LNCAP (cell line): ENCODE data around the gene TIMM10.

Experiments used
- CTCF ChIP-seq: fragments of 450-650 bp; IDR thresholded peaks from 2 replicates; pipeline ENCODE4 v1.5.1; 2017; ENCODE audit warnings: mild to moderate bottlenecking

The TIMM10 gene

DNA sequence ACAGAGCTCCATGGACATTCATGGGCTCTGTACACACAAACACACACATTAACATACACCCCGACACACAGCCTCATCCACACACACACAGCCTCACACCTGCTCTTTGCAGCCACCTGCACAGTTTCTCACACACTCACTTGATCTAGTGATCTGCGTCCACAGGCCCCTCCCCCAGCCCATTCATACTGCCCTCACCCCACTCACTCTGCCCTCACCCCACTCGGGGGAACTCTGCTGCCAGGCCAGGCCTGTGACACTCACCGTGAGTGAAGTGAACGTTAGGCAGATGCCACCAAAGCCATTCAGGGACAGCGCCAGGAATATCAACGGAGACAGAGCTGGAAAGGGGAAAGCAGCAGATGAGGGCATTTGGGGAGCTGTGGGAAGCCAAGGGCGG is 30.0 kb downstream of the TIMM10 start:
- no peak for TF ChIP-seq CTCF

DNA sequence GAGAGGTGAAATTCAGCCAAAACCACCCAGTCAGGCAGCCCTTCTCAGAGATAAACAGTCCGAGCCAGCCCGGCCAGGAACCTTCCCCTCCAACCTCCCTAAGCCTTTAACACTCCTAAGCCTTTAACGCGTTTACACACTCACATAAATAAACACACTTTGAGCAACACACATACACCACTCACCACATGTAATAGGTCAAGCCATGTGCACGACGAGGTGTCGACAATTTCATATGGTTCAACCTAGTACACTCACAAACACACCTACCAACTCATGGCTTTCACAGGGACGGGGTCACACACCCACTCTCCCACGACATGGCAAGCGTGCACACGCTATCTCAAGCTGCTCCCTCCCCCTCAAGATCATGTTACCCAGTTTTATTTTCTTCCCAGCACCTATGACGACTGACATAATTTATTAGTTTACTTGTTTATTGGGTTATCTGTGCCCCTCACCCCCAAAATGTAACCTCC is 30.5 kb downstream of the TIMM10 start:
- TF ChIP-seq CTCF = no peak

DNA sequence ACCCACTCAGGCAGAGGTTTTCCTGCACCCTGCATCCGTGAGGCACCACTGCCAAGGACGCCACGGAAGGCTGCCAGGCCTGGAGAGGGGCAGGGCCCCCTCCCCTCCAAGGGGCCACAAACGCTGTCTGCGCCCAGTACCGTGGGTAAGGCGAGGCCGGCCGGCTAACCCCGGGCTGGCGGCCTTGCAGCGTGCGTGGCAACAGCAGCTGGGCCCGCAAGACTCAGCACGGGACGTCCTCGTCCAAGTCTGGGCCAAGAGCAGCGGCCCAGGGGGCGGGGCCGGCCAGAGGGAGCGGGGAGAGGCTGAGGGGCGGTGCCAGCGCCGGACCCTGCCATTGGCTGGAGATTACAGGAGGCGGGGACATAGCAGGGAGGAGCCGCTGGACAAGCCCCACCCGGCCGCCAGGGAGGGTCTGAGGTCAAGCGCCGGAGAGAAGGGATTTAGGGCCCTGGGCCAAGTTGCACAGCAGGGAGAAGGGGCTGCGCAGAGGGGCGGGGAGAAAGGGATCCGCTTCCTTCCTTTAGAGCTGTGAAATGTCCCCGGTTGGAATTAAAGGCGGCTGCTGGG is 31.1 kb downstream of the TIMM10 start:
- no peak for TF ChIP-seq CTCF

DNA sequence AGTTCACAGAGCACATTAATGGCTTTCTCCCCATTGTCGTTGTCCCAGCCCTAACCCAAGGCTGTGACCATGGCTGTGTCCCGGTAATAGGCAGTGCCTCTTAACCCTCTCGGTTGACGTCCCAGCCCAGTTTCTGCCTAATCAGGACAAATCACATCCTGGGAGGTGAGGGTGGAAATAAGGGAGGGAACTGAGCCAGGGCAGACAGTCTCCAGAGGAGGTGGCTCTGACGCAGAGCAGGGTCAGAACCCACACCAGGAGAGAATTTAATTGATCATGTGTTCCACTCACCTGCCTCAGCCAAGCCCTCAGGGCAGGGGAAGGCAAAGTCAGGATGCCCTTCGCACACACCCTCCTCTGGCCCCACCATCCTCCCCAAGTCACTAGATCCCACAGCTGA is 32.0 kb downstream of the TIMM10 start:
- no peak for TF ChIP-seq CTCF

DNA sequence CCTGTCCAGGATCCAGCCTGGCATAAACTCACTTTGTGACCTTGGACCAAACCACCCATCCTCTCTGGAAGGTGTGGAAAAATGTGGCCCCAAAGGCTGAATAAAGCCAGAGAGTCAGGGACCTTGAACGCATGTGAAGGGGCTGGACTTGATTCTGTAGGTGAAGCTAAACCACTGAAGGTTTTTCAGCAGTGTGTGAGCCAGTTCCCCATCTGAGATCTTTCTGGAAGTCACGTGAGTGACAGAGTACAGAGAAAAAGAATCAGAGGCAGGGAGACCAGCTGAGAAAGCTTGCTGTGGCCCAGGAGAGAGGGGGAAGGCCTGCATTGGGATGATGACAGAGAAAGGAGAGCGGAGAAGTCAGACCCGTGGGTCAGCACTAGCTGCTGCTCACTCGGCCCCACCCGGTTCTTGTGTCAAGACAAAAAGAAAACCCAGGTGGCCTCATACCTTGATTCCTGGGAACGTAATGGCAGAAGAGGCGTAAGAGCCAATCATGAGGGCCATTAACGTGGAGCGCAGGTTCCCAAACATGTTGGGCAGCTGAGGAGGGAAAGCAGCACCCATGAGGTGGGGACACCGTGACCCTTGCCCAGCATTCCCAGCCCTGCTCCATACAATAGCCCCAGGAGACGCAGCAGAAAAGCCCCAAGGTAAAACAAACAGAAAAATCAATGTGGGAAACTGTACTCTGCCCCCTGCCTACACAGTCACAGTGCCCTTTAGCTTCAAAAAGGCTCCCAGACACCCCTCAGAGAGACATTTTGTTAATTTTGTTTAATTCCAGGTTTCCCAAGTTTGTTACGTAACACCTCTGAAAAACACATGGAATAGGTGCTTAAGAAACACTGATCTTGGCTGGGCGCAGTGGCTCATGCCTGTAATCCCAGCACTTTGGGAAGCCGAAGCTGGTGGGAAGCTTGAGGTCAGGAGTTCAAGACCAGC is 33.0 kb downstream of the TIMM10 start:
- TF ChIP-seq CTCF = no peak

- no peak for TF ChIP-seq CTCF
Measured at GRCh38 chr11:57496109-57496820, 34.3 kb downstream of the TIMM10 start.
